Effector memory CD4-positive, alpha-beta T cell (primary cell): ENCODE data around the gene USH2A.

Experiments used
- DNase-seq, 3 donors: peaks; one replicate each; pipeline ENCODE4 v3.0.0-alpha.2; 2020
- H3K27ac ChIP-seq: 2 replicates; pipeline ENCODE4 v1.7.0; 2013; ENCODE audit warnings: mild to moderate bottlenecking, low read length, moderate library complexity; ENCODE audit not compliant: insufficient read depth, poor library complexity, severe bottlenecking
- H3K27me3 ChIP-seq: replicated peaks from 2 replicates; pipeline ENCODE4 v1.7.0; 2013; ENCODE audit warnings: mild to moderate bottlenecking, low read length; ENCODE audit not compliant: insufficient read depth, control insufficient read depth, poor library complexity, severe bottlenecking
- H3K36me3 ChIP-seq: 2 replicates; pipeline ENCODE4 v1.7.0; 2013; ENCODE audit warnings: mild to moderate bottlenecking, low read length, moderate library complexity; ENCODE audit not compliant: control insufficient read depth, insufficient read depth
- H3K4me1 ChIP-seq: 2 replicates; pipeline ENCODE4 v1.7.0; 2013; ENCODE audit warnings: low read length, mild to moderate bottlenecking; ENCODE audit not compliant: control insufficient read depth, insufficient read depth, poor library complexity, severe bottlenecking
- H3K4me3 ChIP-seq: 2 replicates; pipeline ENCODE4 v1.7.0; 2013; ENCODE audit warnings: low read length, low read depth, mild to moderate bottlenecking; ENCODE audit not compliant: insufficient read depth, poor library complexity, severe bottlenecking
- H3K9me3 ChIP-seq: 2 replicates; pipeline ENCODE4 v1.7.0; 2013; ENCODE audit warnings: mild to moderate bottlenecking, low read length, moderate library complexity; ENCODE audit not compliant: control insufficient read depth

Gene USH2A

GRCh38 chr1:216310776-216311175 is 112.5 kb downstream of the USH2A start:
- H3K27ac ChIP-seq, result no peak overlapping the region
- no peak for DNase-seq
- H3K9me3 ChIP-seq, result peaks cover 3% of the 10 kb centered on the region
- H3K36me3 ChIP-seq, result no peaks in the 10 kb centered on the region
- H3K27me3 ChIP-seq, result no peaks in the 10 kb centered on the region
- H3K4me1 ChIP-seq, result no peaks in the 10 kb centered on the region
- H3K4me3 ChIP-seq, result no peak overlapping the region

DNA sequence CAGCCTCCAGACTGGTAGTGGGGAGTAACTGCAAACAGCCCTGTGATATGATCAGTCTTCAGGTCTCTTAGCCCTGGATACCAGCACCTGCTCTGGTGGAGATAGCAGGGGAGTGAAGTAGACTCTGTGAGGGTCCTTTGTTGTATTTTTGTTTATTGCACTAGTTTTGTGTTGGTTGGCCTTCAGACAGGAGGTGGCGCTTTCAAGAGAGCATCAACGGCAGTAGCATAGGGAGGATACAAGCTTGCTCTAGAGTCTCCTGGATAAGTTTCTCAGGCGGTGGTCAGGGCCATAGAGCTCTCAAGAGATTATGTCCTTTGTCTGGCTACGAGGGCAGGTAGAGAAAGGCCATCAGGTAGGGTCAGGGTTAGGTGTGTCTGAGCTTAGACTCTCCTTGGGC is 116.4 kb downstream of the USH2A start:
- no peaks in the 10 kb centered on the region for H3K36me3 ChIP-seq
- H3K4me3 ChIP-seq, result no peak overlapping the region
- no peaks in the 10 kb centered on the region for H3K27me3 ChIP-seq
- H3K4me1 ChIP-seq, result no peaks in the 10 kb centered on the region
- no peak for DNase-seq
- H3K27ac ChIP-seq, result no peak overlapping the region
- peaks cover 3% of the 10 kb centered on the region for H3K9me3 ChIP-seq

- Histone ChIP-seq H3K4me1 (no peaks in the 10 kb centered on the region), H3K9me3 (peaks cover under 1% of the 10 kb centered on the region), H3K36me3 (no peaks in the 10 kb centered on the region), H3K4me3 (no peak overlapping the region), H3K27me3 (no peaks in the 10 kb centered on the region), H3K27ac (no peak overlapping the region)
- no peak for DNase-seq
Measured at GRCh38 chr1:216303690-216304089, 119.6 kb downstream of the USH2A start.

- no peak overlapping the region for H3K27ac ChIP-seq
- DNase-seq, result no peak
- no peaks in the 10 kb centered on the region for H3K27me3 ChIP-seq
Measured at GRCh38 chr1:216293683-216294082, 129.6 kb downstream of the USH2A start.

DNA sequence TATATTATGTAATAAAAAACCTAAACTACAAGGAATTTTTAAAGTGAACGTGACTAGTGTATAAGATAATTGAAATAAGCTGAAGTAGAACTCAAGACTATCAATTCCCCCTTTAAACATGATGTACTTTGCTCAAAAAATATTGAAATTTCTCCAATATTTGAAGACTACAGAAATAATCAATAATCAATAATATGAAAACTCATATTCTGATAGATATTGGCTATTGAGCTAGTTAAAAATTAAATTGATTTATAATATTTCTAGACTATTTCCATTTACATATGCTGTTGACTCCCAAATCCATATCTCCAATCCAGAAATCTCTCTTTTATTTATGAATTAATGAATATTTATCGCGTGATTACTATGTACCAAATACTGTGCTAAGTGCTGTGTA is 133.2 kb downstream of the USH2A start:
- Histone ChIP-seq H3K36me3 (no peaks in the 10 kb centered on the region), H3K4me3 (no peak overlapping the region), H3K27ac (no peak overlapping the region), H3K27me3 (no peaks in the 10 kb centered on the region), H3K4me1 (no peaks in the 10 kb centered on the region), H3K9me3 (no peaks in the 10 kb centered on the region)
- no peak for DNase-seq

More at GRCh38 chr1:216293683-216294082, 129.6 kb downstream of the USH2A start:
- Histone ChIP-seq H3K36me3 (no peaks in the 10 kb centered on the region), H3K4me1 (no peaks in the 10 kb centered on the region), H3K9me3 (no peaks in the 10 kb centered on the region), H3K4me3 (no peak overlapping the region)

DNA sequence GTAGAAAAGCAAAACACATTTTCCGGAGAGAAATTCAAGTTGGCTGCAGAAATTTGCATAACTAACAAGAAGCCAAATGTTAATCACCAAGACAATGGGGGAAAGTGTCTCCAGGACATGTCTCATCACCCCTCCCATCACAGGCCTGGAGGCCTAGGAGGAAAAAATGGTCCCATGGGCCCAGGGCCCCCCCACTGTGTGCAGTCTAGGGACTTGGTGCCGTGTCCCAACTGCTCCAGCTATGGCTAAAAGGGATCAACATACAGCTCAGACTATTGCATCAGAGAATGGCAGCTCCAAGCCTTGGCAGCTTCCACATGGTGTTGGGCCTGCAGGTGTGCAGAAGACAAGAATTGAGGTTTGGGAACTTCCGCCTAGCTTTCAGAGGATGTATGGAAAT is 138.2 kb downstream of the USH2A start:
- no peak for DNase-seq
- no peaks in the 10 kb centered on the region for H3K36me3 ChIP-seq
- no peaks in the 10 kb centered on the region for H3K9me3 ChIP-seq
- no peak overlapping the region for H3K4me3 ChIP-seq
- no peak overlapping the region for H3K27ac ChIP-seq
- H3K4me1 ChIP-seq, result no peaks in the 10 kb centered on the region
- no peaks in the 10 kb centered on the region for H3K27me3 ChIP-seq

DNA sequence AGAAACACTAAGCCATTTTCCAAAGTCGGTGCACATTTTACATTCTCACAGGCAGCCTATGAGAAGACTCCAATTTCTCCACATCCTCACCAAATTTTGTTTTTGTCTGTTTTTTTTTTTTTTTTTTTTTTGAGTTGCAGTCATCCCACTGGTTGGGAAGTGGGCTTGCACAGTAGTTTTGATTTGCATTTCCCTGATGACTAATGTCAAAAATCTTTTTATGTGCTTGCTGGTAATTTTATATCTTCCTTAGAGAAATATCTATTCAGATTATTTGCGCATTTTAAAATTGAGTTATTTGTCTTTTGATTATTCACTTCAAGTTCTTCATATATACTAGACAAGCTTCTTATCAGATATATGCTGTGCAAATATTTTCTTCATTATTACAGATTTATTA is 141.5 kb downstream of the USH2A start:
- no peak overlapping the region for H3K27ac ChIP-seq
- no peak overlapping the region for H3K4me3 ChIP-seq
- H3K4me1 ChIP-seq, result no peaks in the 10 kb centered on the region
- no peaks in the 10 kb centered on the region for H3K36me3 ChIP-seq
- no peaks in the 10 kb centered on the region for H3K27me3 ChIP-seq
- no peaks in the 10 kb centered on the region for H3K9me3 ChIP-seq
- no peak for DNase-seq

GRCh38 chr1:216270086-216270773 is 153.0 kb downstream of the USH2A start:
- H3K9me3 ChIP-seq, result no peaks in the 10 kb centered on the region
- H3K27ac ChIP-seq, result no peak overlapping the region

DNA sequence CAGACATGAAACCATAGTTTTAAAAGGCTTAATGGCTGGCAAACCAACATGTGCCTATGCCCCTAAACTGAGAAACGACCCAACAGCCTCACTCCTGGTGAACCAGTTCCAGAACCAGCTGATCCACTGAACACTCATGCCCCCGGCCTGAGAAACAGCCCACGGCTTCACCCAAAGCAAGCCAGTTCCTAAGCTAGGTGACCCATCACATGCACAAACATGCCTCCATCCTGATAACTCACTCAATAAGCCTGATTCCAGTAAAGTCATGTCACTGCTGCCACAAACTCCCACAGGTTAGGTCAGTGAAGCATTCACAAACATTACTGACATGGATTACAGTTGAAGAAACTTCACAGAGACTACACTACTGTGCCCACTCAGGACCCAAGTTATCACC is 161.6 kb downstream of the USH2A start:
- Histone ChIP-seq H3K9me3 (no peaks in the 10 kb centered on the region), H3K36me3 (no peaks in the 10 kb centered on the region), H3K27me3 (no peaks in the 10 kb centered on the region), H3K4me3 (no peak overlapping the region), H3K27ac (no peak overlapping the region), H3K4me1 (no peaks in the 10 kb centered on the region)
- DNase-seq, result no peak

More at GRCh38 chr1:216270086-216270773, 153.0 kb downstream of the USH2A start:
- H3K4me3 ChIP-seq, result no peak overlapping the region
- H3K4me1 ChIP-seq, result no peaks in the 10 kb centered on the region
- DNase-seq, result no peak
- no peaks in the 10 kb centered on the region for H3K27me3 ChIP-seq
- H3K36me3 ChIP-seq, result no peaks in the 10 kb centered on the region

DNA sequence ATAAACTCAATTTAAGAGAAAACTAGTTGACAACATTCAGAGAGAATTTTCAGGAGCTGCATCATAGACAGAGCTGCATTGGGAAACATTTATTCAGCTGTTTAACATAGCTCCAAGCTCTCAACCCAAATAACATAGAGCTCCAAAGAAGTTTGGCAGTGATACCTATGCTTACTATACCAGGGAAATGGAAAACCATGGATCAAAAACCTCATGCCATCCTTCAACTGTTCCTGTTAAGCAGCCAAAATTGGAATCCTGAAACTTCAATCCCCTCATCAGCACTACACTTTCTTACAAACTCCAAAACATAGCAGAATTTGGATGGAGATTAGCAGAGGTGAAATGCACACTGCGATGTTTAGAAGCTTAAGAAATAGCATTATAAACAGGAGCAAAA is 164.4 kb downstream of the USH2A start:
- Histone ChIP-seq H3K9me3 (no peaks in the 10 kb centered on the region), H3K4me3 (no peak overlapping the region), H3K27ac (no peak overlapping the region)

More for the DNA sequence above, 164.4 kb downstream of the USH2A start:
- no peaks in the 10 kb centered on the region for H3K36me3 ChIP-seq
- no peaks in the 10 kb centered on the region for H3K4me1 ChIP-seq
- no peaks in the 10 kb centered on the region for H3K27me3 ChIP-seq
- DNase-seq, result no peak
